ENCODE results near the gene CCSER1. TPM values are rescaled to one million over a fixed set of nuclear protein-coding genes. Genes with fewer than 3 reads are reported as not detected.
"Not testable (repeated sequence)": the region's sequence is repeated elsewhere in the genome, so short reads cannot be mapped to it uniquely, and the experiment has no call there.

Gene CCSER1
- total RNA-seq, 1 donor: 7.9 TPM

- Histone ChIP-seq H3K4me1 (ENCODE audit: insufficient read depth, low read length) (no peaks in the 10 kb centered on the region), H3K4me3 (ENCODE audit: low read length) (no peak overlapping the region)
Measured at GRCh38 chr4:90445380-90445779, 318.2 kb downstream of the CCSER1 start.

GRCh38 chr4:90449626-90450025 lies 322.4 kb downstream of the CCSER1 start:
- no peaks in the 10 kb centered on the region for H3K27me3 ChIP-seq (ENCODE audit: insufficient read depth, low read length)
- H3K4me1 ChIP-seq (ENCODE audit: insufficient read depth, low read length): no peaks in the 10 kb centered on the region
- H3K9me3 ChIP-seq (ENCODE audit: low read depth, low read length): peaks cover 8% of the 10 kb centered on the region
- H3K4me3 ChIP-seq (ENCODE audit: low read length): no peak overlapping the region

More at GRCh38 chr4:90445380-90445779, 318.2 kb downstream of the CCSER1 start:
- Histone ChIP-seq H3K9me3 (ENCODE audit: low read depth, low read length) (peaks cover 8% of the 10 kb centered on the region), H3K27me3 (ENCODE audit: insufficient read depth, low read length) (no peaks in the 10 kb centered on the region)

GRCh38 chr4:90456891-90457290 lies 329.7 kb downstream of the CCSER1 start:
- no peak overlapping the region for H3K4me3 ChIP-seq (ENCODE audit: low read length)
- no peaks in the 10 kb centered on the region for H3K27me3 ChIP-seq (ENCODE audit: insufficient read depth, low read length)
- H3K9me3 ChIP-seq (ENCODE audit: low read depth, low read length): no peaks in the 10 kb centered on the region
- no peaks in the 10 kb centered on the region for H3K4me1 ChIP-seq (ENCODE audit: insufficient read depth, low read length)

GRCh38 chr4:90457817-90458216 lies 330.6 kb downstream of the CCSER1 start:
- Histone ChIP-seq H3K4me3 (ENCODE audit: low read length) (no peak overlapping the region), H3K27me3 (ENCODE audit: insufficient read depth, low read length) (no peaks in the 10 kb centered on the region), H3K4me1 (ENCODE audit: insufficient read depth, low read length) (no peaks in the 10 kb centered on the region)

GRCh38 chr4:90458576-90458975 lies 331.4 kb downstream of the CCSER1 start:
- Histone ChIP-seq H3K4me3 (ENCODE audit: low read length) (no peak overlapping the region), H3K9me3 (ENCODE audit: low read depth, low read length) (no peaks in the 10 kb centered on the region), H3K4me1 (ENCODE audit: insufficient read depth, low read length) (no peaks in the 10 kb centered on the region), H3K27me3 (ENCODE audit: insufficient read depth, low read length) (no peaks in the 10 kb centered on the region)

More at GRCh38 chr4:90457817-90458216, 330.6 kb downstream of the CCSER1 start:
- H3K9me3 ChIP-seq (ENCODE audit: low read depth, low read length): no peaks in the 10 kb centered on the region

- H3K4me1 ChIP-seq (ENCODE audit: insufficient read depth, low read length): no peaks in the 10 kb centered on the region
- H3K4me3 ChIP-seq (ENCODE audit: low read length): no peak overlapping the region
- H3K9me3 ChIP-seq (ENCODE audit: low read depth, low read length): no peaks in the 10 kb centered on the region
- no peaks in the 10 kb centered on the region for H3K27me3 ChIP-seq (ENCODE audit: insufficient read depth, low read length)
Measured at GRCh38 chr4:90474484-90474883, 347.3 kb downstream of the CCSER1 start.

- no peaks in the 10 kb centered on the region for H3K9me3 ChIP-seq (ENCODE audit: low read depth, low read length)
- H3K4me3 ChIP-seq (ENCODE audit: low read length): no peak overlapping the region
- no peaks in the 10 kb centered on the region for H3K27me3 ChIP-seq (ENCODE audit: insufficient read depth, low read length)
- H3K4me1 ChIP-seq (ENCODE audit: insufficient read depth, low read length): no peaks in the 10 kb centered on the region
Measured at GRCh38 chr4:90476019-90476418, 348.8 kb downstream of the CCSER1 start.

- H3K9me3 ChIP-seq (ENCODE audit: low read depth, low read length): no peaks in the 10 kb centered on the region
- H3K27me3 ChIP-seq (ENCODE audit: insufficient read depth, low read length): no peaks in the 10 kb centered on the region
- no peaks in the 10 kb centered on the region for H3K4me1 ChIP-seq (ENCODE audit: insufficient read depth, low read length)
- no peak overlapping the region for H3K4me3 ChIP-seq (ENCODE audit: low read length)
Measured at GRCh38 chr4:90476586-90476985, 349.4 kb downstream of the CCSER1 start.

- H3K4me1 ChIP-seq (ENCODE audit: insufficient read depth, low read length); H3K27me3 ChIP-seq (ENCODE audit: insufficient read depth, low read length); H3K4me3 ChIP-seq (ENCODE audit: low read length); H3K9me3 ChIP-seq (ENCODE audit: low read depth, low read length): not testable (repeated sequence)
Measured at GRCh38 chr4:90484894-90485293, 357.7 kb downstream of the CCSER1 start.

GRCh38 chr4:90486346-90486745 lies 359.2 kb downstream of the CCSER1 start:
- Histone ChIP-seq H3K4me3 (ENCODE audit: low read length) (no peak overlapping the region), H3K27me3 (ENCODE audit: insufficient read depth, low read length) (no peaks in the 10 kb centered on the region), H3K4me1 (ENCODE audit: insufficient read depth, low read length) (no peaks in the 10 kb centered on the region), H3K9me3 (ENCODE audit: low read depth, low read length) (no peaks in the 10 kb centered on the region)

GRCh38 chr4:90495211-90495610 lies 368.0 kb downstream of the CCSER1 start:
- Histone ChIP-seq H3K4me1 (ENCODE audit: insufficient read depth, low read length) (no peaks in the 10 kb centered on the region), H3K4me3 (ENCODE audit: low read length) (no peak overlapping the region), H3K27me3 (ENCODE audit: insufficient read depth, low read length) (no peaks in the 10 kb centered on the region), H3K9me3 (ENCODE audit: low read depth, low read length) (no peaks in the 10 kb centered on the region)

- H3K4me1 ChIP-seq (ENCODE audit: insufficient read depth, low read length): no peaks in the 10 kb centered on the region
- no peaks in the 10 kb centered on the region for H3K9me3 ChIP-seq (ENCODE audit: low read depth, low read length)
- no peaks in the 10 kb centered on the region for H3K27me3 ChIP-seq (ENCODE audit: insufficient read depth, low read length)
- no peak overlapping the region for H3K4me3 ChIP-seq (ENCODE audit: low read length)
Measured at GRCh38 chr4:90495936-90496335, 368.7 kb downstream of the CCSER1 start.

GRCh38 chr4:90498175-90498574 lies 371.0 kb downstream of the CCSER1 start:
- H3K27me3 ChIP-seq (ENCODE audit: insufficient read depth, low read length): no peaks in the 10 kb centered on the region
- H3K4me1 ChIP-seq (ENCODE audit: insufficient read depth, low read length): no peaks in the 10 kb centered on the region
- H3K4me3 ChIP-seq (ENCODE audit: low read length): no peak overlapping the region
- H3K9me3 ChIP-seq (ENCODE audit: low read depth, low read length): peaks cover 5% of the 10 kb centered on the region

GRCh38 chr4:90503677-90504076 lies 376.5 kb downstream of the CCSER1 start:
- Histone ChIP-seq H3K27me3 (ENCODE audit: insufficient read depth, low read length) (no peaks in the 10 kb centered on the region), H3K4me1 (ENCODE audit: insufficient read depth, low read length) (no peaks in the 10 kb centered on the region), H3K9me3 (ENCODE audit: low read depth, low read length) (peaks cover 18% of the 10 kb centered on the region), H3K4me3 (ENCODE audit: low read length) (no peak overlapping the region)

GRCh38 chr4:90515191-90515590 lies 388.0 kb downstream of the CCSER1 start:
- no peaks in the 10 kb centered on the region for H3K4me1 ChIP-seq (ENCODE audit: insufficient read depth, low read length)
- no peak overlapping the region for H3K4me3 ChIP-seq (ENCODE audit: low read length)
- no peaks in the 10 kb centered on the region for H3K27me3 ChIP-seq (ENCODE audit: insufficient read depth, low read length)
- no peaks in the 10 kb centered on the region for H3K9me3 ChIP-seq (ENCODE audit: low read depth, low read length)

- no peak overlapping the region for H3K4me3 ChIP-seq (ENCODE audit: low read length)
Measured at GRCh38 chr4:90528551-90528950, 401.4 kb downstream of the CCSER1 start.

GRCh38 chr4:90536408-90536807 lies 409.2 kb downstream of the CCSER1 start:
- Histone ChIP-seq H3K4me1 (ENCODE audit: insufficient read depth, low read length) (no peaks in the 10 kb centered on the region), H3K27me3 (ENCODE audit: insufficient read depth, low read length) (no peaks in the 10 kb centered on the region), H3K9me3 (ENCODE audit: low read depth, low read length) (no peaks in the 10 kb centered on the region), H3K4me3 (ENCODE audit: low read length) (no peak overlapping the region)

More at GRCh38 chr4:90528551-90528950, 401.4 kb downstream of the CCSER1 start:
- Histone ChIP-seq H3K4me1 (ENCODE audit: insufficient read depth, low read length) (no peaks in the 10 kb centered on the region), H3K9me3 (ENCODE audit: low read depth, low read length) (no peaks in the 10 kb centered on the region), H3K27me3 (ENCODE audit: insufficient read depth, low read length) (no peaks in the 10 kb centered on the region)
